Measurements from ENCODE around the gene SECISBP2L.

SECISBP2L gene

DNA sequence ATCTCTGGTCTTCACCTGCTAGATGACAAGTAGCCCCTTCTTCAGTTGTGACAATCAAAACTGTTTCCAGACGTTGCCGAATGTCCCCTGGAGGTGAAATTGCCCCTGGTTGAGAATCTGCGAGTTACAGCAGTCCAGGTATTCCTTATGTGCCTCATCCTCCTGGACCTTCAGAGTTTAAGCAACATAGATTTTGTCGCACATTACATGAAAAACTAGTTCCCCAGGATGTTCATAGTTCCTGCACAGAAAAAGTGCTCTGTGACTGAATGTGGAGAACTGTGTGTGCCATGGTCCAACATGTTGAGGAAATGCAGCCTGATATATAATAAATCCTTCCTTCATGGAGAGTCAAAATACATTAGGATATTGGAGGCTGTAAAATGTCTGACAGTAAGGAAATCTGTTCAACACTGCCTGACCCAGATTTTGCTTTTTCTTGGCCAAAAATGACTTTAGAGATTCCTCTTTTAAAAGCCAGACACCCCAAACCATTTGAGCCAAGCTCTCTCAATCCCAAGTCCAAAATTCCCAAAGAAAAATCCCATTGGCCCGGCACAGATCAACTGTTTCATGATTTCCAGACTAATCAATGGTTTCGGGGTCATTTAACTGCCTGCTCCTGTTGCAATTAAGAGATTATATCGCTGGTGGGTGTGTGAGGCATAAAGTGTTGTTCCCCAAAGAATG is 62.1 kb downstream of the SECISBP2L start:
- no peak for DNase-seq (ENCODE audit: extremely low spot score)
- POLR2A ChIA-PET: interaction anchor here (1.6 kb wide), 1 partner anchor 8 kb away, joined by 8 read pairs; no protein-coding TSS in a partner anchor
- no peak for TF ChIP-seq LEF1 (IDR thresholded peaks at IDR 0.05; ENCODE audit: borderline replicate concordance)
- no peak for TF ChIP-seq NFRKB (IDR thresholded peaks at IDR 0.05)
- TF ChIP-seq CTBP1 (IDR thresholded peaks at IDR 0.05; ENCODE audit: borderline replicate concordance): no peak
- TF ChIP-seq, protein P1, sequence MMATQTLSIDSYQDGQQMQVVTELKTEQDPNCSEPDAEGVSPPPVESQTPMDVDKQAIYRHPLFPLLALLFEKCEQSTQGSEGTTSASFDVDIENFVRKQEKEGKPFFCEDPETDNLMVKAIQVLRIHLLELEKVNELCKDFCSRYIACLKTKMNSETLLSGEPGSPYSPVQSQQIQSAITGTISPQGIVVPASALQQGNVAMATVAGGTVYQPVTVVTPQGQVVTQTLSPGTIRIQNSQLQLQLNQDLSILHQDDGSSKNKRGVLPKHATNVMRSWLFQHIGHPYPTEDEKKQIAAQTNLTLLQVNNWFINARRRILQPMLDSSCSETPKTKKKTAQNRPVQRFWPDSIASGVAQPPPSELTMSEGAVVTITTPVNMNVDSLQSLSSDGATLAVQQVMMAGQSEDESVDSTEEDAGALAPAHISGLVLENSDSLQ (IDR thresholded peaks at IDR 0.05): no peak
- no peak for TF ChIP-seq L3MBTL2 (conservative IDR thresholded peaks at IDR 0.05)
- TF ChIP-seq FOXM1 (IDR thresholded peaks at IDR 0.05; ENCODE audit: borderline replicate concordance): no peak
- CTCF ChIA-PET: interaction anchor here (0.7 to 2.8 kb wide), 2 partner anchors 9 to 25 kb away, joined by 3 to 13 read pairs; no protein-coding TSS in a partner anchor

DNA sequence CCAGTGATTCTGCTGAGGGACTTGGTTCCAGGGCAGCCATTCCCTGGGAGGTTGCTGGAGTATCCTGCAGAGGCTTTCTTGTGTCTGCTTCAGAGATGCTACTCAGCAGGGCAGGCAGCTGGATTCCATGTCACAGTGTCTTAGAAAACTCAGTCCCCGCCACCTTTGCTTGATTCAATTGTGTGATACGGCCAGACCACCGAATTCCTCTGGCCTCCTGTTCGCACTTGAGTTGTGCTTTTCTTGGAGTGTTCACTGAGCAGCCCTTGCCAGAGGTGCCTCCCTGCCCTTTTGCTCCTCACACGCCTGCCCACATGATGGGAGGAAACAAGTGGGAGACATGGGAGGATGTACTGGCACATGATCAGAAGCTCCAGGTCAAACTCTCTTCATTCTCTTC is 62.9 kb downstream of the SECISBP2L start:
- DNase-seq (ENCODE audit: extremely low spot score): no peak
- ChIA-PET POLR2A (interaction anchor here (0.9 kb wide), 1 partner anchor 105 kb away, joined by 4 read pairs; the partner anchor contains the start of gene EID1), CTCF (interaction anchor here (0.7 kb wide), 1 partner anchor 25 kb away, joined by 3 read pairs; no protein-coding TSS in a partner anchor)
- no peak for TF ChIP-seq ELF4 (IDR thresholded peaks at IDR 0.05)
- TF ChIP-seq, protein P1 (IDR thresholded peaks at IDR 0.05): no peak
- no peak for TF ChIP-seq FOXM1 (IDR thresholded peaks at IDR 0.05; ENCODE audit: borderline replicate concordance)

DNA sequence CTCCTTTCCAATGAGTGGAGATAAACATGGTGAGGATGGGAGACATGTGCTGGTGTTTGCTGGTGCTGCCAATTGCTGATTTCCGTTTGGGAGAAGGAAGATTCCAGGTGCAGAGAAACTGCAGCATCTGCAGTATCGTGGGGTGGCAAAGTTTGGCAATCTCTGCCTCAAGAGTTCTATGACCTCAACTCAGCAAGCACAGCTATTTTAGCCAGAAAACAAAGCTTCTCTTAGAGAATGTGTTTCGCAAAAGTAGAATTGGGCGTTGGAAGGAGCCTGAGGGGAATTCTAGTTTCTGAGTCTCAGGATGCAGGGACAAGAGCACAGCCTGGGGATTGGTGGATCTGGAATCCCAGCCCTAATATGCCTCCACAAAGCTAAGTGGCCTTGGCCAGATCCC is 64.3 kb downstream of the SECISBP2L start:
- CTCF ChIA-PET: no interaction called here
- POLR2A ChIA-PET: interaction anchor here (1.6 kb wide), 1 partner anchor 104 kb away, joined by 4 read pairs; the partner anchor contains the start of gene EID1
- TF ChIP-seq ELF4 (IDR thresholded peaks at IDR 0.05): no peak
- TF ChIP-seq L3MBTL2 (conservative IDR thresholded peaks at IDR 0.05): no peak
- no peak for TF ChIP-seq FOXK2 (IDR thresholded peaks at IDR 0.05)
- no peak for TF ChIP-seq ARNT (IDR thresholded peaks at IDR 0.05)
- TF ChIP-seq FOXM1 (IDR thresholded peaks at IDR 0.05; ENCODE audit: borderline replicate concordance): no peak
- TF ChIP-seq LEF1 (IDR thresholded peaks at IDR 0.05; ENCODE audit: borderline replicate concordance): no peak
- DNase-seq (ENCODE audit: extremely low spot score): no peak

DNA sequence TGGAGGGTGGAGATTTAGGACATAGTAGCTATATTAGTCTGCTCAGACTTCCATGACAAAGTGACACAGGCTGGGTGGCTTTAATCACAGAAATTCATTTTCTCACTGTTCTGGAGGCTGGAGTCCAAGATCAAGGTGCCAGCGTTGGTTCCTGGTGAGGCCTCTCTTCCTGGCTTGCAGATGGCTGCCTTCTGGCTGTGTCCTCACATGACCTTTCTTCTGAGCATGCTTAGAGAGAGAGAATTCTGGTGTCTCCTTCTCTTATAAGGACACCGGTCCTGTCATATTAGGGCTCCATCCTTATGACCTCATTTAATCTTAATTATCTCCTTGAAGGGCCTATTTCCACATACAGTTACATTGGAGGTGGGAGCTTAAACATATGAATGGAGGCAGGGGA is 67.6 kb downstream of the SECISBP2L start:
- POLR2A ChIA-PET: interaction anchor here (0.8 kb wide), 1 partner anchor 98 kb away, joined by 3 read pairs; no protein-coding TSS in a partner anchor
- no peak for TF ChIP-seq L3MBTL2 (conservative IDR thresholded peaks at IDR 0.05)
- no peak for TF ChIP-seq ELF4 (IDR thresholded peaks at IDR 0.05)
- CTCF ChIA-PET: no interaction called here
- no peak for DNase-seq (ENCODE audit: extremely low spot score)

DNA sequence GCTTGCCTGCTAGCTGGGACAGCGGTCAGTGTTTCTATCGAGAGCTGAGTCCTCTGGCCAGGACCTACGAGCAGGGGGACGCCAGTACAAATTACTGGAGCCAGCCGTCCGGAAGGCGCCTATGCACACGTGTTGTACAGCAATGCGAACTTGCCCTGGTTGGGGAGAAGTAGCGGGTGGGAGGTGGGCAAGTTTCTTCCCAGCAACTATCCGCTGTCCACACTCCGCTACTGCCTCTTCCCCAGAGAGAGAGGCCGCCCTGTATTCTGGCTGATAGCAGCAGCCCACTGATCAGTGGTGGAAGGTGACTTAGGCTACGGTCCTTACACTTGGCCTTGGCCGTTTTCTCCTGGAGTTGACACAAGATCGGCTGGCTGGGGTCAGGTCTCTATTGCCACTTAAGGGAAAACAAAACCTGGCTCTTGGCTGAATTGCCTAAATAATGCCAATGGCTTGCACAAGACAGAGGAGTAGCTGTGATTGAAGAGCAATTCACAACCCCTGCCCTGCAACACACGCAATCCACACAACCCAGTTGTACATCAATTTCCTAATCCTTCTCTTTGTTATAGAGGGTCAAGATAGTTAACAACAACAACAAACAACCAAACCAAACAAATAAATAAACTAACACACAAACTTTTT is 69.7 kb downstream of the SECISBP2L start:
- CTCF ChIA-PET: interaction anchor here (0.6 to 3.1 kb wide), 8 partner anchors 9 to 115 kb away, joined by 3 to 29 read pairs (median 8); partner anchors contain the start of gene SHC4
- TF ChIP-seq FOXM1 (IDR thresholded peaks at IDR 0.05; ENCODE audit: borderline replicate concordance) (no peak), ELF4 (IDR thresholded peaks at IDR 0.05) (no peak), LEF1 (IDR thresholded peaks at IDR 0.05; ENCODE audit: borderline replicate concordance) (no peak), SP1 (IDR thresholded peaks at IDR 0.05) (no peak), FOXK2 (IDR thresholded peaks at IDR 0.05) (no peak), SUZ12 (IDR thresholded peaks at IDR 0.05) (no peak)
- DNase-seq (ENCODE audit: extremely low spot score): no peak
- POLR2A ChIA-PET: interaction anchor here (1.0 to 2.0 kb wide), 8 partner anchors 9 to 118 kb away, joined by 3 to 13 read pairs (median 6); partner anchors contain the start of gene EID1

DNA sequence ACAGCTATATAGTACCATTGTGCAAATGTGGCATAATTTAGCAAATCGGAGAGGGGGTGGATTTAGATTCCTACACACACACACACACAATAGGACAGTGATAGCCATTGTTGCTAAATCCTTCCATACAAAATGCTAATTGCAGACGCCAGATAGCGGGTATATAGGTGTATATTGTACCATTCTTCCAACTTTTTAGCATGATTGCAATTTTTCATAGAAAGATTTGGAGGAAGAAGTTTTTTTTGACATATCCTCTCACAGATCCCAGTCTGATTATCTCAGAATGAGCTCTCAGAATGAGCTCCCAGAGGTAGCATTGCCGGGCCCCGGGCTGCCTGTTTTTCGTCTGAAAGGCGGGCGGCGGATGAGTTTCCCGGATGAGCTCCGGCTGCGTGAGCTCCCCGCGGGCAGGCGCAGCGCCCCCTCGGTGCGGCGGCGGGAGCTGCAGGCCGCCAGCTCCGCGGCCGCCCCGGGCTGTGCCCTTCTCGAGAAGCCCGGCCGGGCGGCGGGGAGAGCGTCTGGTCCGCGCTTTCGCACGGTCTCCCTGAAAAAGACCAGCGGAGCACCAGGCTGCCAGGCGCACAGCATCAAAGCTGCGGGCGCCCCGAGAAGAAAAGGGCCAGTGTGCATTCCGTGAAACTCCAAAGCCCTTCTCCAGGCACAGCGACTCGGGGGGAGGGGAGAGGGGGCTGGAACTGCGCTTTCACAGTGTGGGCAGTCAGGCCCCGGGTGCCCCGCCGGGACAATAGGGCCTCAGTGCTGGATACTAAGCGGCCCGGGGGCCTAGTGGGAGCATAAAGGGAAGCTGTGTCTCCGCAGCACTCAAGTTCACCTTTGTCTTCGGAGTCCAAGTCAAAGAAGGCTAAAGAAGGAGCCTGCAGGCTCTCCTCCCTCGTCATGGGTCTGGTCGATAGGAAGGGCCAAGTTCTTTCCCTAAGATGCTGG is 70.5 kb downstream of the SECISBP2L start:
- TF ChIP-seq SUZ12 (IDR thresholded peaks at IDR 0.05): no peak
- no peak for TF ChIP-seq L3MBTL2 (conservative IDR thresholded peaks at IDR 0.05)
- TF ChIP-seq FOXM1 (IDR thresholded peaks at IDR 0.05; ENCODE audit: borderline replicate concordance): 0 out of 2 replicates have a peak, but pooled peaks have one; percentile 25
- TF ChIP-seq ZNF384 (IDR thresholded peaks at IDR 0.05): no peak
- TF ChIP-seq, protein P1 (IDR thresholded peaks at IDR 0.05): no peak
- no peak for TF ChIP-seq TARDBP (IDR thresholded peaks at IDR 0.05)
- TF ChIP-seq ELF4 (IDR thresholded peaks at IDR 0.05): no peak
- no peak for TF ChIP-seq CTBP1 (IDR thresholded peaks at IDR 0.05; ENCODE audit: borderline replicate concordance)
- peak; percentile 73 for DNase-seq (ENCODE audit: extremely low spot score)
- ChIA-PET CTCF (interaction anchor here (0.6 to 3.1 kb wide), 16 partner anchors 8 to 261 kb away, joined by 3 to 29 read pairs (median 4); partner anchors contain the start of genes EID1 and SHC4), POLR2A (interaction anchor here (0.8 to 2.0 kb wide), 16 partner anchors 9 to 194 kb away, joined by 3 to 35 read pairs (median 5); partner anchors contain the start of genes EID1, GALK2, SECISBP2L and SHC4)

Measured in HEK293T (cell line).